Upper lobe of right lung (tissue), 1 donor: ENCODE results near the gene AK2. TPM values are rescaled to one million over a fixed set of nuclear protein-coding genes. Genes with fewer than 3 reads are reported as not detected.

Experiments
- ATAC-seq: fragments of 200-7000 bp; cut with Tn5 transposase; one replicate; pipeline ENCODE4 v1.9.1; 2020; ENCODE audit warnings: mild to moderate bottlenecking, moderate library complexity
- DNase-seq: peaks from one replicate; pipeline ENCODE4 v3.0.0-alpha.2; 2020
- H3K27ac ChIP-seq: fragments of 200-600 bp; one replicate; pipeline ENCODE4 v1.8.0; 2022
- H3K27me3 ChIP-seq: fragments of 200-600 bp; one replicate; pipeline ENCODE4 v1.8.0; 2022; ENCODE audit warnings: mild to moderate bottlenecking
- H3K36me3 ChIP-seq: fragments of 200-600 bp; one replicate; pipeline ENCODE4 v1.8.0; 2022
- H3K4me1 ChIP-seq: fragments of 200-600 bp; one replicate; pipeline ENCODE4 v1.8.0; 2022
- H3K4me3 ChIP-seq: fragments of 200-600 bp; one replicate; pipeline ENCODE4 v1.8.0; 2022; ENCODE audit warnings: mild to moderate bottlenecking
- H3K9me3 ChIP-seq: fragments of 200-600 bp; one replicate; pipeline ENCODE4 v1.8.0; 2022
- intact Hi-C: fragments of 100-400 bp; cut with DNase I; formaldehyde crosslinking; loops from one replicate; pipeline ENCODE4 v1.11.0; 2022
- total RNA-seq: library from RNA; stranded (reverse); fragmentation: NEBNext Ultra II Directional; extraction: Animal tissue kit (Norgen Biotek cat#: 25700); gene quantifications from one replicate; pipeline ENCODE4 v1.2.1, GENCODE V29; 2021
- TF ChIP-seq, protein P1 (sequence below): fragments of 200-600 bp; IDR thresholded peaks from one replicate; pipeline ENCODE4 v1.8.0; 2022; ENCODE audit warnings: antibody characterized with exemption
- donor health status: DM: no; HTN: yes; CAD: no; lungs with severe emphysema.

Gene AK2
- total RNA-seq, 1 donor from 2014 or later = 106 TPM

DNA sequence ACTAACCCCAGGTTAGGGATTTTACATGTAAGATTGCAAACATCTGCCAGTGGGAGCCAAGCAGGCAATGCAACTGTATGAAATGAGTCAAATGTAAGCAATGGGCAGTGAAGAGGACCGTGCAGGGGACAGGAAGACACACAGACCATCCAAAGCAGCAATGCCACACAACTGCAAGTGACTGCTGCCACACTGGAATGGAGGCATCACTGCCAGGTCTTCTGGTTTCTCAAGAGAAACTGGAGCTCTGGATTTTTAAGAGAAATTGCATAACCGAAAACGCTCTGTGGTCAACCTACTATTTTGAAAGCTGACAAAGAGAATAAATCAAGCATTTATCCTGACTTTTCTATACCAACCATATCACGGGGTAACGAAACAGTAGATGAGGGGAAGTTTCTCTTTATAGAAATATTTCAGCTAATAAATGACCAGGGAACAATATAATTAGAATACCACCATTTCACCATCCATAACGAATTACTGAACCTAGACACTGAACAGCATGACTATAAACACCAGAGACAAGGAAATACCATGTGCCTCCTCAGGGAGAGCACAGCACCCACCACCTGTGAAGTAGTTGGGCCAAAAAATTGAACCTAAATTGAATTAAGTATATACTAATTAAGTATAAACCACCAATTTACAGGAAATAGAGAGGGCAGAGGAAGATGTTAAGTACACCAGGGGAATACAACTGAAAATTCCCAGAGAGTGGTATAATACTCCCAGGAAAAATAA lies 4.4 kb downstream of the AK2 start:
- DNase-seq = no peak
- intact Hi-C loops = no loop called here
- Histone ChIP-seq H3K27me3 (no peaks in the 10 kb centered on the region), H3K36me3 (peaks cover 17% of the 10 kb centered on the region), H3K9me3 (no peaks in the 10 kb centered on the region), H3K4me1 (peaks cover 44% of the 10 kb centered on the region), H3K27ac (no peak overlapping the region), H3K4me3 (no peak overlapping the region)
- TF ChIP-seq, protein P1, sequence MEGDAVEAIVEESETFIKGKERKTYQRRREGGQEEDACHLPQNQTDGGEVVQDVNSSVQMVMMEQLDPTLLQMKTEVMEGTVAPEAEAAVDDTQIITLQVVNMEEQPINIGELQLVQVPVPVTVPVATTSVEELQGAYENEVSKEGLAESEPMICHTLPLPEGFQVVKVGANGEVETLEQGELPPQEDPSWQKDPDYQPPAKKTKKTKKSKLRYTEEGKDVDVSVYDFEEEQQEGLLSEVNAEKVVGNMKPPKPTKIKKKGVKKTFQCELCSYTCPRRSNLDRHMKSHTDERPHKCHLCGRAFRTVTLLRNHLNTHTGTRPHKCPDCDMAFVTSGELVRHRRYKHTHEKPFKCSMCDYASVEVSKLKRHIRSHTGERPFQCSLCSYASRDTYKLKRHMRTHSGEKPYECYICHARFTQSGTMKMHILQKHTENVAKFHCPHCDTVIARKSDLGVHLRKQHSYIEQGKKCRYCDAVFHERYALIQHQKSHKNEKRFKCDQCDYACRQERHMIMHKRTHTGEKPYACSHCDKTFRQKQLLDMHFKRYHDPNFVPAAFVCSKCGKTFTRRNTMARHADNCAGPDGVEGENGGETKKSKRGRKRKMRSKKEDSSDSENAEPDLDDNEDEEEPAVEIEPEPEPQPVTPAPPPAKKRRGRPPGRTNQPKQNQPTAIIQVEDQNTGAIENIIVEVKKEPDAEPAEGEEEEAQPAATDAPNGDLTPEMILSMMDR = no peak
- no peak for ATAC-seq

DNA sequence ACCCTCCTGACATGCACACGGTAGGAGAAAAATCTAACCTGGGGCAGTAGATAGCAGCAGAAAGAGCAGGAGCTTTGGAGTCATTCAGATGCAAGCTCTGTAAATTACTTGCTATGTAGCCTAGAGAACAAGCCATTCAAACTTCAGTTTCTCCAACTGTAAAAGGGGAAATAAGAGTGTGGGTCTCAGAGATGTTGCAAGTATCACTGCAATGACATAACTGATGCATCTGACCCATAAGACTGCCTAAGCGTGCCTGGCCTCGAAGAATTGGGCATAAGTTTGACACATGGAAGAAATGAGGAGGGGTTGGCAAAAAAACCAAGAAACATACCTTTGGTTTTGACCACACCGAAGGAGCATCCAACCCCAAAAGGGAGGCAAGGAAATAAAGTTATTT lies 5.2 kb downstream of the AK2 start:
- TF ChIP-seq, protein P1 = no peak
- no peak for ATAC-seq
- intact Hi-C loops = no loop called here
- H3K4me1 ChIP-seq = peaks cover 44% of the 10 kb centered on the region
- no peak for DNase-seq
- peaks cover 17% of the 10 kb centered on the region for H3K36me3 ChIP-seq
- no peak overlapping the region for H3K27ac ChIP-seq
- no peak overlapping the region for H3K4me3 ChIP-seq
- H3K9me3 ChIP-seq = no peaks in the 10 kb centered on the region
- H3K27me3 ChIP-seq = no peaks in the 10 kb centered on the region

DNA sequence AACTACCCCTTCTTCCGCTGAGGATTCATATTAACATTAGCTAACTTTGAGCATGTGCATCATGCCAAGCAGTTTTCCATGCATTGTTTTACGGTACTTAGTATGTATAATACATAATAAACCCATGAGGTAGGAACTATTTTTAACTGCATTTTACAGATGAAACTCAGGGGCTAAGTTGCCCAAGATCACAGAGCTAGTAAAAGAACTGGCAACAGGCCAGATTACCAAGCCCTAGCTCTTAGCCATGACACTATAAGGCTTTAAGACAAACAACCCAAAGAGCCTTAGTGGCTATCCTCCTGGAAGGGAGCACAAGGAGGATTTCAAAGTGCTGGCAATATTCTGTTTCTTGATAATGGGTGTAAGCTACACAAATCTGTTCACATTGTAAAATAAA lies 6.1 kb downstream of the AK2 start:
- Histone ChIP-seq H3K9me3 (no peaks in the 10 kb centered on the region), H3K4me3 (no peak overlapping the region), H3K4me1 (peaks cover 38% of the 10 kb centered on the region), H3K36me3 (peaks cover 17% of the 10 kb centered on the region), H3K27me3 (no peaks in the 10 kb centered on the region), H3K27ac (no peak overlapping the region)
- intact Hi-C loops = no loop called here
- ATAC-seq (no peak), DNase-seq (no peak)
- TF ChIP-seq, protein P1 = no peak

DNA sequence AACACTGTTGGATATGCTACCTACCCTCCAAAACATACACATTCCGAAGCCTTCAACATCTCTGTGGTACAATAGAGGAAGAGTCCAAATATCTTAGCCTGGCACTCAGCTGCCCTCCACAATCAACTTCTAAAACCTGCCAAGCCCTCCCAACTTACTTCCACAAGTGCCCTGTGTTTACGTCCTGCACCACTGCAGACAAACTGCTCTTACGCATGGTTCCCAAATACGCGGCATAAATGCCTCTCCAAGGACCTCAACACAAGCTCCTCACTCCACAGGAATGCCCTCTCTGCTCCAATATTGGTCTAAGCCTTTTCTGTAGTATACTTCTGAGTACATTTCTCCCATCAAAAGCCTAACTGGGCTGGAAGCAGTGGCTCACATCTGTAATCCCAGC lies 6.8 kb downstream of the AK2 start:
- Histone ChIP-seq H3K4me3 (no peak overlapping the region), H3K27me3 (no peaks in the 10 kb centered on the region), H3K9me3 (no peaks in the 10 kb centered on the region), H3K27ac (no peak overlapping the region), H3K4me1 (peaks cover 32% of the 10 kb centered on the region), H3K36me3 (peaks cover 17% of the 10 kb centered on the region)
- TF ChIP-seq, protein P1 = no peak
- ATAC-seq (peak; percentile 5), DNase-seq (no peak)
- intact Hi-C loops = no loop called here

DNA sequence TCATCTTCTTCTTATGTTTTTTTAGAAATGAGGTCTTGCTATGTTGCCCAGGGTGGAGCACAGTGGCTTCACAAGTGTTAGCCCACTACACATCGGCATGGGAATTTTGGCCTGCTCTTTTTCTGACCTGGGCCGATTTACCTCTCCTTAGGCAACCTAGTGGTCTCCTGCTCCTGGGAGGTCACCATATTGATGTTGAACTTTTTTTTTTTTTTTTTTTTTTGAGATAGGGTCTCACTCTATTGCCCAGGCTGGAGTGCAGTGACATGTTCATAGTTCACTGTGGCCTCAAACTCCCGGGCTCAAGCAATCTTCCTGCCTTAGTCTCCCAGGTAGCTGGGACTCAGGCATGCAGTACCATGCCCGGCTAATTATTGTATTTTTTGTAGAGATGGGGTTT lies 7.5 kb downstream of the AK2 start:
- TF ChIP-seq, protein P1 = no peak
- Histone ChIP-seq H3K27ac (no peak overlapping the region), H3K4me3 (no peak overlapping the region), H3K36me3 (peaks cover 24% of the 10 kb centered on the region), H3K27me3 (no peaks in the 10 kb centered on the region), H3K4me1 (peaks cover 28% of the 10 kb centered on the region), H3K9me3 (no peaks in the 10 kb centered on the region)
- intact Hi-C loops = no loop called here
- ATAC-seq (no peak), DNase-seq (no peak)
